GM20431 (cell line): ENCODE measurements around the gene GALR2.

ENCODE experiments used
- in situ Hi-C: fragments of 300-500 bp; cut with MseI, MboI; formaldehyde crosslinking; loops from one replicate; pipeline ENCODE4 v1.15.0; 2020; ENCODE audit warnings: low sequenced_read_pairs; ENCODE audit not compliant: unreplicated experiment

The GALR2 gene

DNA sequence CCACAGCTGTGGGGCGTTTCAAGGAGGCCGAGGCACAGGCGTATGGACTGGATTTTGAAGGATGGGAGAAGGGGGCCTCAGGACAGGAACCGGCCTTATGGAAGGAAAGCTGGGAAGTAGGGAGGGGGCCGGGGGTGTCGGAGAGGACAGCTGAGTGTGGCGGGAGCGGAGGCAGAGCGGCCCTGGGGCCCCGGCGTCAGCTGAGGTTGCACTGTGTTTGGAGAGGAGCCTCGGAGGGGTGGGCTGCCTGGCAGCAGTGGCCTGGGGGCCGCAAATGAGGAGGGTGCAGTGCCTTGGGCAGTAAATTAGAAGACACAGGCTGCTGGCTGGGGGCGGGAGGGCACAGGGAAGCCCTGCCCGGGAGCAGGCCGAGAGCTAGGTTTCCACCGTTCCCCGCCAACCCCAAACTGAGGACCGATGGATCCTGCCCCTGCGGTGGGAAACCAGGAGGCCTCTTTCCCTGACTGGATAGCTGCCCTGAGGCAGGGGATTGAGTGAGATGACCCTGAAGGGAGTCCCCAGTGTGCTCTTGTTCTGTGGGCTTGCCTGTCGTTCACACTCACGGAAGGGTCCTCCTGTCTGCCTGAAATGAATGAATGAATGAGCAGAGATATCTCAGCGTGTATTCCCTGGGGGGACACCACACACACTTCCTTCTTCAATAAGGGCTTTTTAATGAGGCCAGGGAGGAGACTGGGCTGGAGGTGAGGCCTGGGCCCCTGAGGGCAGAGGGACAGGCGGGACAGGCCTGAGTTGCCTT is 48.0 kb downstream of the GALR2 start:
- in situ Hi-C loops = loop anchor here (5.0 kb wide), 1 partner anchor 160 kb away; no protein-coding TSS in a partner anchor

DNA sequence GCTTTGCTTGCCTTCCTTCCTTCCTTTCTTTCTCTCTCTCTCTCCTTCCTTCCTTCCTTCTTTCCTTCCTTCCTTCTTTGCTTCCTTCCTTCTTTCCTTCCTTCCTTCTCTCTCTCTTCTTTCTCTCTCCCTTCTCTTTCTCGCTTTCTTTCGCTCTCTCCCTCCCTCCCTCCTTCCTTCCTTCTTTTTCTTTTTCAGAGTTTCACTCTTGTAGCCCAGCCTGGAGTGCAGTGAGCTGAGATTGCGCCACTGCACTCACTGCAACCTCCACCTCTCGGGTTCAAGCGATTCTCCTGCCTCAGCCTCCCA is 48.6 kb downstream of the GALR2 start:
- in situ Hi-C loops = loop anchor here (5.0 kb wide), 1 partner anchor 159 kb away; no protein-coding TSS in a partner anchor

DNA sequence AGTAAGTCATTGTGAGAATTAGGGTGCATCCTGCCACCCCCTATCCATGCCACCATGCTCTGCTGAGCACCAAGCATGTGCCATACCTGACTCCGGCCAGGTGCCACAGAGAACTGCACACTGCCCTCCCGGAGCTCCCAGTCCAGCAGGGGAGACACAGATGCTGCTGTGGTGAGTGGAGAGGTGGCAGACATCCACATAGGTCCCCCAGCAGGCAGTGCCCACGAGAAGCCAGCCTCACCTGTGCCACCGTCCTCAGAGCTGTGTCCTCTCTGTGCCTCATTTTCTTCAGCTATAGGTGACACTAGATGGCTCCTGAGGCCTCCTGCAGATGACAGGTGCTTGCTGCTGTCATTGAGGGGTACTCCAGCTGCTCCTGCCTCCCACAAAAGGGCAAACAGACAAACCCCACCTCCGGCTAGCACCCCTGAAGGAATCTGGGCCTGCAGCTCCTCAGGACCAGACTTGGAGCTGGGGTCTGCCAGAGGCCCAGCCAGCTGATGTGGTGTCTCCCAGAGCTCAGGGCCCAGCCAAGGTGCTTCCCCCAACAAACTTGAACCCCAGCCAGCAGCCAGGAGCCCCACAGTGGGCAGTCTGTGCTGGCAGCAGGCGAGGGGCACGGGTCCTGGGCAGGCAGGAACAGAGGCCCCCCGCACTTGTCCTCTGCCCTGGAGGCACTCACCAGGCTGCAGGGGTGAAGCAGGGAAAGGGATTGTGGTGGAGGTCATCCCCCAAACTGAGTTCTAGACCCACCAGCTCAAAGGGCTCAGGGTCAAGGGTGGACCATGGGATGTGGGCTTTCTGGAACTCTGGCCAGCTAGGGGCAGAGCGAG is 49.4 kb downstream of the GALR2 start:
- in situ Hi-C loops = loop anchor here (5.0 kb wide), 1 partner anchor 158 kb away; no protein-coding TSS in a partner anchor

DNA sequence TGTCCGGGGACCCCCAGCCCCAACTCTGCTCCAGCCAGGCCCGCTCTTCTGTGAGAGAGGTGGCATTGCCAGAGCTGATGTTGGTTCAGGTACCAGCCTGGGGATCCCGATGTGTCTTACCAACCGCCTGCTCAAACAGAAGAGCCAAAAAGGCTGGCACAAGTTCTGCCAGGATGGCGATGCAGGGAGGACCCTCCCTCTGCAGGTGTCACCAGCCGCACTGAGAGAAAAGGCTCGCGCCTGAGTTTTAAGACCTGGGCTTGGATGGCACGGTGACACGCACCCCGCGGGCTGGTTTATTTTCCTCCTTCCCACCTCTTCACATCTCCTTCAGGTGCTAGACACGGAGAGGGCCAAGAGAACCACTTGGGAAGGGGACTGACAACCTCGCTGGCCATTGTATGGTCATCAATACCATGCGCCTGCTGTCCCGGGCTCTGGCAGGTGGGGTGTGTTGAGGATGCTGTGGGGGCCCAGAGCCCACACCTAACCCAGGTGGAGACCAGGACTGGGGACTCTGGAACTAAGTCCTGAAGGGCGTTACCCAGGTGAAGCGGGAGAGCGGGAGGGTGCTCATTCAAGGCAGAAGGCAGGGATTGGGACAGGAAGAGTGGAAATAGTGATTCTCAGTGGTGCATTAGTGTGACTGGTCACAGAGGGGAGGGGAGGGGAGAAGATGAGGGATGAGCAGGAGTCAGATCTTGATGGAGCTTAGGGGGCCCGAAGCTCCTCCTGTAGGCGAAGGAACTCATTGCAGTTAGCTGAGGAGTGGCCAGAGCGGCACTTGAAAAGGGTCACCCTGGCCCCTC is 50.2 kb downstream of the GALR2 start:
- in situ Hi-C loops = loop anchor here (5.0 kb wide), 1 partner anchor 158 kb away; no protein-coding TSS in a partner anchor

DNA sequence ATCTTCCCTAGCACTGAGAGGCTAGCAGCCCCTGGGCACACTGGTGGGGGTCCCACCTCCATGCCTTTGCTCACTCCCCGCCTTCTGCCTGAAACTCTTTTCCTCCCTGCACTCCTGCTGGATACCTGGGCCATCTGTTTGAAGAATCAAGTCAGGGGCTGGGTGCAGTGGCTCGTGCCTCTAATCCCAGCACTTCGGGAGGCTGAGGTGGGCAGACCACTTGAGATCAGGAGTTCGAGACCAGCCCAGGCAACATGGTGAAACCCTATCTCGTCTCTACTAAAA is 50.8 kb downstream of the GALR2 start:
- in situ Hi-C loops = no loop called here

DNA sequence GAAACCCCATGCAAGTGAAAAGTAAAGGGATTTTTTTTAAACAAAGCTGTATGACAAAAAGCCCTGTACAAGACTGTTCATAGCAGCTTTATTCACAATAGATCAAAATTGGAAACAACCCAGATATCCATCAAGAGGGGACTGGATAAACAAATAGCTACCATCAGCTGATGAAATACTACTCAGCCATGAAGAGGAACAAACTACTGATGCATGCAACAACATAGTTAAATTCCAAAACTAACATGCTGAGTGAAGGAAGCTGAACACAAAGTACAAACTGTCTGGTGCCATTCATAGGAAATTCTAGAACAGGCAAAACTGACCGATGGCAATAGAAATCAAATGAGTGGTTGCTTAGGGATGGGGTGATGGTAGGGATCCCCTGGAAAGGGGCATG is 51.3 kb downstream of the GALR2 start:
- in situ Hi-C loops = no loop called here
